Hepatocyte (in vitro differentiated cells): ENCODE data around the gene TIFAB.

Experiments
- EZH2 ChIP-seq: fragments of 200-600 bp; sonication (generic); IDR thresholded peaks from 2 replicates; pipeline ENCODE4 v1.6.1; 2016; ENCODE audit warnings: antibody characterized with exemption, mild to moderate bottlenecking, borderline replicate concordance
- EZH2phosphoT487 ChIP-seq: fragments of 200-600 bp; sonication (generic); IDR thresholded peaks from one replicate; pipeline ENCODE4 v1.6.1; 2018; ENCODE audit warnings: antibody characterized with exemption, mild to moderate bottlenecking, low read depth, moderate library complexity; ENCODE audit not compliant: unreplicated experiment, severe bottlenecking
- TF ChIP-seq, protein P1 (sequence below): fragments of 200-600 bp; sonication (generic); IDR thresholded peaks from 2 replicates; pipeline ENCODE4 v1.5.1; 2016; ENCODE audit warnings: antibody characterized with exemption, mild to moderate bottlenecking; ENCODE audit not compliant: poor library complexity

DNA sequence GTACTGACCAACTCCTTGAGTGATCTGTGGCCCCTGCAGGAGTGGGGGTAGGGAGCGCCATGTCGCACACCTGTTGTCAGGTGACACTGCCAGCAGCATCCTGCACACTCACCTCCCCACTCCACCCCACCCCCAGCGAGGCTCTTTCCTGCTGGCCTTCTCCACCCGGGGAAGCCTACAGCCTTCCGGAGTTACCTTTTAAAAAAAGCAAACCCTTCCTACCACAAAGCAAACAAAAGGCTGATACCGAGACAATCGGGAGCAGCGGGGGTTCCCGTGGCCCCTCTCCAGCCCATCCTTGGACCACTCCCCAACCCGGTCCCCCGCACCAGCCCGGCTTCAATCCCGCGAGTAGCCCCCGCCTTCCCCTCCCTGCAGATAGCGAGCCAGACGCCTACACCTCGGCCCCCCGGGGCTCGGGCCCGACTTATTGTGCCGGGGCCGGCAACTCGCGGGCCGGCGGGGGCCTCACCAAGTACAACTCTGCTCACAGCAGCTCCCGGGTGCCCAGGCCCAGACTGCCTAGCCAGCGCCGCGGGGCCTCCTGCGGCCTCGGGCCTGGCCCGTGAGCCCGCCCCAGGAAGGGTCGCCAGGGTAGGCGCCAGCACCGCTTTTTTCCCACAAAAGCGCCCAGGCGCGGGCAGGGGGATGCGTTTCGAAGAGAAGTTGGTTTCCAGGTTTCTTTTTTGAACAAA is 53.8 kb downstream of the TIFAB start:
- TF ChIP-seq, protein P1, sequence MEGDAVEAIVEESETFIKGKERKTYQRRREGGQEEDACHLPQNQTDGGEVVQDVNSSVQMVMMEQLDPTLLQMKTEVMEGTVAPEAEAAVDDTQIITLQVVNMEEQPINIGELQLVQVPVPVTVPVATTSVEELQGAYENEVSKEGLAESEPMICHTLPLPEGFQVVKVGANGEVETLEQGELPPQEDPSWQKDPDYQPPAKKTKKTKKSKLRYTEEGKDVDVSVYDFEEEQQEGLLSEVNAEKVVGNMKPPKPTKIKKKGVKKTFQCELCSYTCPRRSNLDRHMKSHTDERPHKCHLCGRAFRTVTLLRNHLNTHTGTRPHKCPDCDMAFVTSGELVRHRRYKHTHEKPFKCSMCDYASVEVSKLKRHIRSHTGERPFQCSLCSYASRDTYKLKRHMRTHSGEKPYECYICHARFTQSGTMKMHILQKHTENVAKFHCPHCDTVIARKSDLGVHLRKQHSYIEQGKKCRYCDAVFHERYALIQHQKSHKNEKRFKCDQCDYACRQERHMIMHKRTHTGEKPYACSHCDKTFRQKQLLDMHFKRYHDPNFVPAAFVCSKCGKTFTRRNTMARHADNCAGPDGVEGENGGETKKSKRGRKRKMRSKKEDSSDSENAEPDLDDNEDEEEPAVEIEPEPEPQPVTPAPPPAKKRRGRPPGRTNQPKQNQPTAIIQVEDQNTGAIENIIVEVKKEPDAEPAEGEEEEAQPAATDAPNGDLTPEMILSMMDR = no peak
- TF ChIP-seq EZH2 (no peak), EZH2phosphoT487 (no peak)
